Esophagus squamous epithelium (tissue), 4 donors: ENCODE results near the gene SPATC1L.

Experiments used
- POLR2A ChIP-seq, 4 donors: fragments of 450-650 bp; IDR thresholded peaks; one replicate each; pipeline ENCODE4 v1.6.1; 2017; ENCODE audit warnings: antibody characterized with exemption in 4 of 4, mild to moderate bottlenecking in 4 of 4, moderate library complexity in 3 of 4
- TF ChIP-seq, protein P1 (sequence below), 6 experiments: fragments of 450-650 bp in 4 of 6; fragments of 200-600 bp in 2 of 6; sonication (generic) in 2 of 6; IDR thresholded peaks; one replicate each; pipeline ENCODE4 v1.5.1; 2016 to 2019; ENCODE audit warnings: antibody characterized with exemption in 6 of 6, mild to moderate bottlenecking in 4 of 6, moderate library complexity in 4 of 6

DNA sequence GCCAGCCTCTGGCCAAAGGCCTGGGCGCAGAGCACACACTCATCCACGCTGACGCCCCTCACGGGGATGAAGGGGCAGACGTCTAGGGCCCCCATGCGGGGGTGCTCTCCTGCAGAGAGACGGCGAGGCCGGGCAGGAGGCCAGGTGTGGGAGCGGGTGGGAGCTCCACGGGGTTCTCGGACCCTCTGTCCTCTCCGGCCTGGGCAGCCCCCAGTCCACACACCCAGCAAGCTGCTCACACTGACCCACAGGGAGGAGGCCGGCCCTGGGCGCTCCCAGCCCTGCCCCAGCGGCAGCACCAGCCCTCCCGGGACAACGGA lies 31.4 kb downstream of the SPATC1L start:
- TF ChIP-seq, protein P1, sequence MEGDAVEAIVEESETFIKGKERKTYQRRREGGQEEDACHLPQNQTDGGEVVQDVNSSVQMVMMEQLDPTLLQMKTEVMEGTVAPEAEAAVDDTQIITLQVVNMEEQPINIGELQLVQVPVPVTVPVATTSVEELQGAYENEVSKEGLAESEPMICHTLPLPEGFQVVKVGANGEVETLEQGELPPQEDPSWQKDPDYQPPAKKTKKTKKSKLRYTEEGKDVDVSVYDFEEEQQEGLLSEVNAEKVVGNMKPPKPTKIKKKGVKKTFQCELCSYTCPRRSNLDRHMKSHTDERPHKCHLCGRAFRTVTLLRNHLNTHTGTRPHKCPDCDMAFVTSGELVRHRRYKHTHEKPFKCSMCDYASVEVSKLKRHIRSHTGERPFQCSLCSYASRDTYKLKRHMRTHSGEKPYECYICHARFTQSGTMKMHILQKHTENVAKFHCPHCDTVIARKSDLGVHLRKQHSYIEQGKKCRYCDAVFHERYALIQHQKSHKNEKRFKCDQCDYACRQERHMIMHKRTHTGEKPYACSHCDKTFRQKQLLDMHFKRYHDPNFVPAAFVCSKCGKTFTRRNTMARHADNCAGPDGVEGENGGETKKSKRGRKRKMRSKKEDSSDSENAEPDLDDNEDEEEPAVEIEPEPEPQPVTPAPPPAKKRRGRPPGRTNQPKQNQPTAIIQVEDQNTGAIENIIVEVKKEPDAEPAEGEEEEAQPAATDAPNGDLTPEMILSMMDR (IDR thresholded peaks at IDR 0.05), result no peak
- no peak for TF ChIP-seq POLR2A (IDR thresholded peaks at IDR 0.05)
